GM18868 (cell line): ENCODE data around the gene RUNX3.
"Not testable (repeated sequence)": the region's sequence is repeated elsewhere in the genome, so short reads cannot be mapped to it uniquely, and the experiment has no call there.

Experiments
- ATAC-seq: cut with Tn5 transposase; IDR thresholded peaks from one replicate; pipeline ENCODE4 v1.9.1; 2021; ENCODE audit warnings: mild to moderate bottlenecking, moderate library complexity; ENCODE audit not compliant: unreplicated experiment

RUNX3 gene

DNA sequence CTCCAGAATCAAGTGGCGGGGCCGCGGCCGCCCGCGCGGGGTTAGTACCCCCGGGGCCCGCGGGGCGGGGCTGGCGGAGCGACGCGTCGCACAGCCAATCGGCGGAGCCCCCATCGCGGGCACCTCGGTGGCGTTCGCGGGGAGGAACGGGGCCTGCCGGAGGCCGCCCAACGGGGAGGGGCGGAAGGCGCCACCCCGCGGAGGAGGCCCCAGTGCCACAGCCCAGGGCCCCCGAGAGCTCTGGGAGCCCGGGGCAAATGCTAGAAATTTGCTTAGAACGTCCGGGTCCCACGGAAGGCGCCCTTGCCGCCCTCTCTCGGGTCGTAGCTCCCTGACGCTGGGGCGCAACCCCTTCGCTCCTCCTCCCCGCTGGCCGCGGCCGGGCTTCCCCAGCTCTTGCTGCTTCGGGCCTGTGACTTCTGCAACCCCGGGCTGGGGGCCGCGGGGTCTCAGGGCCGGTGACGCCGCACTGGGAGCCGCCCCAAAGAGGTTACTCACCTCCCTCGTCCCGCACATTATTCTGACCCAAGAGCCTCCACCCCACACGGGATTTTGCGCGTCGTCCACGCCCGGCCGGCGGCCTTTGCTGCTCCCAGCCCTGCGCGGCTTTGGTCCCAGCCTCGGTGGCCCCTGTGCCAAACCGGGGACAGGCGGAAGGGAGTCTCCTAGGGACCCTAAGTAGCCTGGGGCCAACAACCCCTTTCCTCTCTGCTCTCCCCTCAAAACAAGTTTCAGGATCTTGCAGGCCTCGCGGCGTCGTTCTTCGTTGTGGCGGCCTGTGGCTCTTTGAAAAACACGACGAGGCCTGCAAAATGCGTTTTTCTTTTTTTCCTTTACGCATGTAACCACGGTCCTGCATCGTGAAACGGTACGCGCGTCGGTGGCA lies at the start of gene RUNX3:
RUNX3 (minus strand) TSS at position 17 of the 886 bp plus-strand sequence. CDS start 408 bp downstream, outside the sequence.
- peak; percentile 77 for ATAC-seq

DNA sequence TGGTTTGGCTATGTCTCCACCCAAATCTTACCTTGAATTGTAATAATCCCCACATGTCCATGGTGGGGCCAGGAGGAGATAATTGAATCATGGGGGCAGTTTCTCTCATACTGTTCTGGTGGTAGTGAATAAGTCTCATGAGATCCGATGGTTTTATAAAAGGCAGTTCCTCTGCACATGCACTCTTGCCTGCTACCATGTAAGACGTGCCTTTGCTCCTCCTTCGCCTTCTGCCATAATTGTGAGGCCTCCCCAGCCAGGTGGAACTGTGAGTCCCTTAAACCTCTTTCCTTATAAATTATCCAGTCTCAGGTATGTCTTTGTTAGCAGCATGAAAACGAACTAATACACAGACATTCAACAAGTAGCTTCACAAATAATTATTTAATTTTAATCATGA lies 49.2 kb upstream of the RUNX3 start:
- ATAC-seq: not testable (repeated sequence)

DNA sequence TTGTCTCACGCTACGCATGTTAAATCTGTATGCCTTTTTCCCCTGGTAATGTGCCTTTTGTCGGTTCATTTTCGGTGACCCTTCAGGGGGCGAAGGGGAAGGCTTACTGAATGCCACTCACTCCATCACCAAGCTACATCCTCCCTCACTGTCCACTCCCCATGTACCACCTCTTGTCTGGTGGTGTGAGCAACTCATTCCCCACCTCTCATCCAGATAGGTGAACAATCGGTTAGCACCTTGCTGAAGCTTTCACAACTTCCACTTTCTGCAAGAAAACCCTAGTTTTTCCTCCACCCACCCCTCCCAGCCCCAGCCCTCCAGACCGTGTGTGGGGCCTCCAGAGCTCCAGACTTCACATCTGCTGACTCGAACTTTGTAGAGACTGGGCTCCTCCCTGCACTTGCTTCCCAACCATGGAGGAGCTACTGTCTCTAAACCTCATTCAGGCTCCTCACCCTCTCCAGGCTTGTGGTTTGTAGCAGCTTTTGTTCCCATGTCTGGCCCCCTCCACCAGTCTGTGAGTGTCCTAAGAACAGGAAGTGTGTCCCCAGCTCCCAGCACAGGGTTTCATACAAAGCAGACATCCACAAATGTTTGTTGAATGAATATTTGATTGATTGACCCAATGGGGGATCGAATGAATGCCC lies 48.4 kb upstream of the RUNX3 start:
- no peak for ATAC-seq

DNA sequence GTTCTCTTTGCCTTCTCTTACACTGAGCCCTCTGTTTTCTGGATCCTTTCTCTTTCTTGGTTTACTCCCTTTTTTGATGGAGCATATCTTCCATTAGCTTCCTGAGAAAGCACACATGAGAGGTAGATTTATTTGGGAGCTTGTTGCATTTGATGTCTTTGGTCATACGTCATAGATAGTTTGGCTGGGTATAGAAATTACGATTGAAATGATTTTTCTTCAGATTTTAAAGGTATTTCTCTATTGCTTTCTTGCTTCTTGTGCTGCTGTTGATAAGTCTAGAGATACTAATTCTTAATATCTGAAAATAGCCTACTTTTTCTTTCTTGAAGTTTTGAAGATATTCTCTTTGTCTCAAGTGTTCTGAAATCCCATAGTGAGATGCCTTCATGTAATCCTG lies 45.3 kb upstream of the RUNX3 start:
- ATAC-seq: no peak

DNA sequence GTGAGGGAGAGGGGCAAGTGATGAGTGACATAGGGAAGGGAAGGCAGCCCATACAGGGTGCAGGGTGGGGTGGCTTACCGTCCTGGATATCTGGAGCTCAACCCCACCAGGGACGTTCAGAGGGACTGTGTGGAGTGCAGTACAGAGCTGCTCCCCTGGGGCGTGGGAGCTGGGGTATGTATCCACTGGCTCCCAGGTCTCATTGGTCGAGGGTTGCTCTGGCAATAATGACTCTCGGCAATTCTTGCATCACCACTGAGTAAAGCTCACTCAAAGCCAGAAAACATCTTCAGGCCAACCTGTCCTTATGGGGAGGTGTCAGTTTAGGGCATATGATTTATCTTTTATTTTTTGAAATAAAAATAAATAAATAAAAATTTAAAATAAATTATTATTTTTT lies 43.2 kb upstream of the RUNX3 start:
- ATAC-seq: no peak

DNA sequence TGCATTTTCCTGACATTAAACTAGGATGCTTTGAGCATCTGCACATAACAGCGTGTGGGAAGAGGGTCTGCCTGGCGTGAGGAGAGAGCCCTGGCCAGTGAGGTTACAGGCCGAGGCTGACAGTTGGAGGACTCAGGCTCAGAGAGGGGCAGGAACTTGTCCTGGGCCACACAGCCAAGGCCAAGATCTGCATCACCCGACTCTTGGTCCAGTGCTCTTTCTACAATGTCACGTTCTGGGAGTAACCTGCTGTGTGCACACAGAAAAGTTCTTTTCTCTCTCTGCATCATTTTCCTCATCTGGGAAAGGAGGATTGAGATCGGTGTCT lies 42.8 kb upstream of the RUNX3 start:
- no peak for ATAC-seq

DNA sequence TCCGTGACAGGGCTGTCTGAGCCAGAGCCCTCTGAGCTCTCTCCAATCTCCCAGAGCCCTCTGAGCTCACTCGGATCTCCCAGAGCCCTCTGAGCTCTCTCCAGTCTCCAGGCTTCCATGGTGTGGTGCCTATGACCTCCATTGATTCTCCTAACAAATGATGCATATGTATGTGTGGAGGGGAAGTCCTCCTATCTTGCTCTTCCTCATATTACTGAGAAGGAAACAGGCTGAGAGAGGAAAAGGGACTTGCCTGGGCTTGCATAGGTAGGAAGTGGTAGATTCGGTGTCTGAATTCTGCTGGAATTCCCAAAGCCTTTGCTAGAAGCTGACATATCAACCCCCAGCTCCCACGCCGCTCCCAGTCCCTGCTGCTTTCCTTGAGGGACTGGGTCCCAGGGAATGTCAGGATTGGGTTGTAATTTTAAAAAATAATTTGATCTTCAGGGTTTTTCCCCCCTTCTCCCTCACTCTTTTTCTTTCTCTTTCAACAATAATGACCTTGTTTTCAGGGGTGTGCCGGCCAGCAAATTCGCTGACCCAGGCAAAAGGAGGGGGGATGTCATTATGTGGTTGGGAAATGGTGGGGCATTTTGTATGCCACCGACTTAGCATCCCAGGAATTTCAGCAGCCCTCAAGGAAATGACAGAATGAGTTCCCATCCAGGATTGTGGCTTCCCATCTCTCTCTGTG lies 42.3 kb upstream of the RUNX3 start:
- ATAC-seq: no peak

DNA sequence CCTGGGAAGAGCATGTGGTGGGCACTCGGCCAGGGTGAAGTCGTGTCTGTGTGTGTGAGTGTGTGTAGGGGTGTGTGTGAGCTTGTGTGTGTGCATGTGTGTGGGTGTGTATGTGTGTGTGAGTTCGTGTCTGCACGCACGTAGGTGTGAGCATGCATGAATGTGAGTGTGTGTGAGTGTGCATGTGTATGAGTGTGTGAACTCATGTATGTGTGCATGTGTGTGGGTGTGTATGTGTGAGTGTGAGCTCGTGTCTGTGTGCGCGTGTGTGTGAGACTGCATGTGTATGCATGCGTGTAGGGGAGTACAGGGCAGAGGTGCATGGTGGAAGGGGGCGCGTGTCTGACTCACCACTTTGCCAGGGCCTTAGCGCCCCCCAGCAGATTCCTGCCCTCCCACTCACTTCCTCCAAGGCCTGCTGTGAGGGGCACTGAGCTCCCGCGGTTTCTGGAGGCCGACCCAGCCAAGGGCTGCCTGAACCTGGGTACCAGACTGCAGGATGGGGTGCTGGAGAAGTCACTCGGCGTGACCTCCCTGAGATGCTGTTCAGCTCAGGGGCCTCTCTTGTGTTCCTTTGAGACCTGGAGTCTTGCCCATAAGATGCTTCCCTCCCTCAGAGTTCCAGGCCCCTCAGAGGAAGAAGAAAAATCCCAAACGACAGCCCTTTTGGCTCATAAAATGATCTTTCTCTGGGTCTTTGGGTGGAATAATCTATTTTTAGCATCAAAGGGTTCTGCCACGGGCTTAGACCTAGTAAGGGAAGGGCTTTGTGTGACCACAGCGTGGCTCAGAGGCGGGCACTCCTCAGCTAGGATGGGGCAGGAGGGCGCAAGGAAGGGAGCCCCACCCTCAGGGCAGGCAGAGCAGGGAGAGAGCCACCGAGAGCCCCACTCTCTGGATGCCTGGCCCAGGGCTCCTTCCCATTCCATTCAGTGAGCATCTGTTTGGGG lies 41.1 kb upstream of the RUNX3 start:
- ATAC-seq: no peak

DNA sequence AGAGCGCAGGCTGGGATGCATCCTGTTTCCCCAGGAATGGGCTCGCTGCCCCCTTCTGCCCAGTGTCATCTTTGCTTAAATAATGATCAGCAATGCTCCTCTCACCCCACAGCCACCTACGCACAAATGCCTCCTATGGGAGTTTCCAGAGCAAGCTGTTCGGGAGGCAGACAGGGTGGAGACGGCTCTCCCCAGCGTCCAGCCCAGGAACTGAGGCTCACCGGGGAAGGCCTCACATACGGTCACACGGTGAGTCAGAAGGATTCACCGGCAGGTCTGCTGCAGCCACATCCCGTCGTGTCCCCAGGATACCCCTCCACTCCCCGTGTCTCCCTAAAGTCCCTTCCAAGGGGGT lies 40.3 kb upstream of the RUNX3 start:
- ATAC-seq: no peak

DNA sequence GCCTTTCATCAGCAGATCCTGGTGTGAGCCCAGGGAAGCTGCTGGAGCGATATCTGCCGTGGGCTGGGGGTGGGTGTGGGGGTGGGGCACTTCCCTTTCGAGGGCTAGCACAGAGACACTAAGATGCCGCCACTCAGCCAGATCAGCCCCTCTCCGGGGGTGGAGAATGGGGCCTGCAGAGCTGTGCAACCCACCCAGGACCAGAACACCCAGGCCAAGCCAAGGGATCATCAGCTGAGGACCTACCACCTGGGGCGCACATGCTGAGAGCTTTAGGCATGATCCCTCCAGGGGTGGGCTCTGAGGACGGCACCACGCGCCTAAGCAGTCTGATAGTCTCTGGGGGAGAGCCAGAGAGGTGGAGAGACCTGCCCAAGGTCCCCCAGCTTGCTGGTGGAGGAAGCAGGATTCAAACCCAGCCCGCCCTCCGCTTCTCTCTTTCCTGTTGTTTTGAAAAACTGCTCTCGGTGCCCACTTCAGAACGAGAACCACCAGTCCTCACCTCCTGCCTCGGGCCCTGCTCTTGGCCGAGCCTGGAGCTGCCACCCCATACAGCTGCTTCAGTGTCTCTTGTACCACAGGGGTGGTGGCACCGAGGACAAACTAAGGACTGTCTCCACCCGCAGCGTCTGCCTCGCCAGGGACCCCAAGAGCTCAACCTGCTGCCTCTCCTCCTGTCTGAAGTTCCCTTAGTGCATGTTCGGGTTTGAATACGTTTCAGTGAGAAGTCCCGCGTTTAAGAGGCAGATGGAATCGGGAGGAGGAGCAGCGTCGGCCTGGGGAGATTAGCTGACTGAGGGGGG lies 39.7 kb upstream of the RUNX3 start:
- ATAC-seq: no peak

DNA sequence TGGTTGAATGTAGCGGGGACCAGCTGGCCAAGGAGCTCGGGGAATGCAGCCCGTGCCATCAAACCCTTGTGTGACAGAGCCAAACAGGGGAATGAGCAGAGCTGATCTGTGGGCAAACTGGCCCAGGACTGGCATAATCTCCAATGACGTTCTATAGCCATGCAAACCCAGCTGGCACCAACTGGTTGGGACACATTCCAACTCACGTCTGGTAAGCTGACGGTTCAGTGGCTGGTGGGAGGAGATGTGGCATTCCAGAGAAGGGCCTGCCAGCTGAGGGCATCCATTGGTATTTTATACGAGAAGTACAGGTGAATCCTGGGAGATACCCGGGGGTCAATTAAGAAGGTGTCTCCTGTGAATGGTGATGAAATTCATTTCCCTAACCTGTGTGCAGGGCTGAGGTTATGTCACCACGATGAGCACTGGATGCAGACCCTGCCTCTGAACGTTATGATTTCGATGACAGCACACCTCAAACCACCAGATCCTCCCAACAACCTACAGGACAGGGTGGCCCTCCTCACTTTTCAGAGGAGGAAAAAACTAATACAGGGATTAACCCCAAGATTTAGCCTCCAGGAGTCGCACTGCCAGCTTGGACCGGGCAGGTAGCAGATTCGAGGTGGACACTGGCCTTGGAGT lies 39.0 kb upstream of the RUNX3 start:
- ATAC-seq: no peak

DNA sequence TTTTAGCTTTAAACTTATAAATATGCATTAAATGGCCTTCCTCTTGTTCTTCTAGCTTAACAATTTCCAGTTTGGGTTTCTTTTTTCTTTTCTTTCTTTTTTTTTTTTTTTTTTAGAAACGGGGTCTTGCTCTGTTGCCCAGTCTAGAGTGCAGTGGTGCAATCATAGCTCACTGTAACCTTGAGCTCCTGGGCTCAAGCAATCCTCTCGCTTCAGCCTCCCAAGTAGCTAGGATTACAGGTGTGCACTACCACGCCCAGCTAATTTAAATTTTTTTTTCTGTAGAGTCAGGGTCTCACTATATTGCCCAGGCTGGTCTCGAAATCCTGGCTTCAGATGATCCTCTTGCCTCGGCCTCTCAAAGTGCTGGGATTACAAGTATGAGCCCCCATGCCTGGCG lies 37.9 kb upstream of the RUNX3 start:
- ATAC-seq: no peak

DNA sequence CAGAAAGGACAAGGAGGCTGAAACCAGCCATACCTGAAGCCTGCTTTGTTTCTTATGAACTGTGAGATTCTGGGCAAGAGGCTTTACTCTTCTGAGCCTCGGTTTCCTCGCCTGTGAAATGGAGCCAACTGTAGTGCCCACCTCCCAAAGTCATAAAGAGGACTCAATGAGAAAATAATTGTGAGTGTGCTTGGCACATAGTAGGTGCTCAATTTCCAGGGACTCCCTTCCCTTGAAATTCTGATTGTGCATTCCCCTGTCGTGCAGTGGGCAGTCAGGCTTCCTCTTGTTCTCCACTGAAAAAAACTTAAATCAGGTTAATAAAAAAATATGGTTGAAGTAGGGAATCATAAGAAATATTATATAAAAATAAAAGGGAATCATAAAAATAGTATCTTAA lies 37.5 kb upstream of the RUNX3 start:
- ATAC-seq: no peak

DNA sequence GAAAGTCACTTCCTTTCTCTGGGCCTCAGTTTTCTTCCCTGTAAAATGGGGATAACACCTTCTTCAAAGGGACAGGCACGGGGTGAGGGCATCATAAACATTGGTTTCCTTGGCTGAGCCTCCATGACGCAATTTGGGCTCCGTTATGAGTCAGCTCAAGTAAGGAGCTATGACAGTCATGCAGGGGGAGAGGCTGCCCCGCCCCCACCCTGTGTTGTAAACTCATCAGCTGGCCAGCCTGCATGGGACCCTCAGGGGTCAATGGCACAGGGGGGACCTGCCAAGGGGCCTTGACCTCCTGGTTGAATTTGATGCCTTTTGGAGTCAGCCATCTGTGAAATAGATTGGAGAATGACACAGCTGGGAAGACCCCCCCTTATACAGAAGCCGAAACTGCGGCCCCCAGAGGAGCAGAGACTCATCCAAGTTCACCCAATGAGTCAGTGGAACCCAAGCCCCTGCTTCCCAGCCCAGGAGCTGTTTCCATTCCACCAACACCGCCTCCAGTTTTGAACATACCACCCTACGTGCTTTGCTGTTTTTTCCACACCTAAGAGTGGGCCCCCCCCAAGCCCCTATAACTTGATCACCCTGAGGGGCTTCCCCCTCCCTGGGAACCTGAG lies 36.8 kb upstream of the RUNX3 start:
- no peak for ATAC-seq

DNA sequence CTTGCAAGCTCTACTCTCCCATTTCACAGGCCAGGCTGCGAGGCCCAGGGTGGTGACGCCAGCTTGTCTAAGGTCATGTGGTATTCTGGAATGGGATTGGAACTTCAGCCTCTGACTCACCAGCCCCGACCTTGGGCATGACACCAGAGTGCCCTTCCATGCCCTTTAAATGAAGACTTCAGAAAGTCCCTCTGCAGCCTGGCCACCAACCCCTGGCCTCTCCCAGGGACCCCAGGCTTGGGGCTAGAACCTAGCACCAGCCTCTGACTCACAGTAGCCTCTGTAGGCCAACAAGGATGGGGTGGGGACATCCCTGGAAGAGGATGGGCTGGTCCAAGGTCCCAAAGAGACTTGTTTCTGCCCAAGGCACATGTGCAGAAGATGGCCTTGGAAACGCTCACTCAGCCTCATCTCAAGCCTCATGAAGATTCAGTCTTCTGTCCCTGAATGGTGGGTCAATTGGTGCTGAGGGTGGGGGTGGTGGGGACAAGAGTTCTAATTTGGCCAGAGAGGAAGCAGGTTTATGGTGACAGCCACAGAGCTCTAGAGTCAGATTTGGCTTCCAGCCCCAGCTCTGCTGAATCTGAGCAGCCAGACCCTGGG lies 36.1 kb upstream of the RUNX3 start:
- no peak for ATAC-seq

DNA sequence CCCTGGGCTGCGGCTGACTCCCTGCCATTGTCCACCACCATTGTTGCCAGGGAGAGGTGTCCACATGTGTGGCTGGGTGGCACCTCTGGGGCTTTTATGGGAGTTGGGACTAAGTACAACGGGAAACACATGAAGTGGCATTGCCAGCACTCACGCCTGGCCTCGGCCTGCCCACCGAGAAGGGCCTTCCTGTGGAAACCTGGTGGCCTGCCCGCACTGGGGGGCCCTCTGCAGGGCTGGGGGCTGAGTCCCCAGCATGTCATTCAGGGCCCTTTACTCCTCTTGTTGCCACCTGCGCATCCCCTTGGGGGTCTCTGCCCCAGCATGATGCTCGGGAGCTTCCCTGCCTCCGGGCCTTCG lies 35.5 kb upstream of the RUNX3 start:
- ATAC-seq: no peak

DNA sequence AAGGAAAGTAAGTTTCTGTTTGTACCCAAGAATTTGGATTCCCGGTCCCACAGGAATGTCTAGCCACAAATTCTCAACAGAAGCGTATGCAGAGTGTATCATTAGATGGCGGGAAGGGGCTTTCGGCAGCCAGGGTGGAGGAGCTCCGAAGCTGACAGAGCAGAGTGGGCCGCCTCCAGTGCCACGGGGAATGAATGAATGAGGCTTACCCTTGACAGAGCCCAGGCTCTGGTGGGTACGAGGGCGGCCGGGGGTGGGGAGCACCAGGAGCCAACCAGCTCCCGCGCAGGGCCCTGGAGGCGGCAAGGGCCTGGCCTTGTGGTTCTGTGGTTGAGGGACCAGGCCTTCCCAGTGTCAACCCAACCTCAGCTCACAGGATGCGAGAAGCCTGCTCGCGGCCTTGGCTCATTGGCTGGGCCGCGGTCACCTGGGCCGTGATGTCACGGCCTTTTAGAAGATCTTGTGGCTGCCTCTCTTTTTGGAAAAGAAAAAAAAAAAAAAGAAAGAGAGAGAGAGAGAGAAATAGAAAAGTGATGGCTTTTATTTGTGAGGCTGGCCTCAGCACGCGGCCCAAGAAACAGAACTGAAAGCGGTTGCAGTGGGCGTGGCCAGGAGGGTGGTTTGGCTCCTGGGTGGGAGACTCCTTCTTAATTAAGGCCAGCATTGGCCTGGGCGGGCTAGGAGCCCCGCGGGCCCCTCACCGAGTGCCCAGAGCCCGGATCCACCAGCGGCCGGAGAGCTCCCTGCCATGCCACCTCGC lies 34.9 kb upstream of the RUNX3 start:
- ATAC-seq: peak; percentile 82
